Measurements from ENCODE around the gene DGKI.
"Not testable (repeated sequence)": the region's sequence is repeated elsewhere in the genome, so short reads cannot be mapped to it uniquely, and the experiment has no call there.

The DGKI gene

DNA sequence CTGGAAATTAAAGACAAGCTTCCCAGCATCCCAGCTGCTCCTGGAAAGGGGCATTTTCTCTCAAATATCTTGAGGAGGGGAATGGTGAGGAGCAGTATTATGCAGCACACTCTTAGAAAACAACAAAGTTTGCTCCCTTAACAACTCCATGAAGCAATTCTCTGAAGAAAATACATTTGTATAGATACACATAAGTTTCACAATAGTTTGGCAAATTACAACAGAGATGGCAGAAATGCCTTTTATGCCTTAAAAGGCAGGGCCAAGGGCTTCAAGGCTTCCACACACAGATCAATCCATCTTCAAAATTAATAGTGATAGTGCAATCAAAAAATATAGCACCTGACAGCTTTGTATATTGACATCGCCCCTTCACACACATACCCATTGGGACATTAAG, 12.2 kb downstream of the DGKI start:
- DNase-seq, result no peak

DNA sequence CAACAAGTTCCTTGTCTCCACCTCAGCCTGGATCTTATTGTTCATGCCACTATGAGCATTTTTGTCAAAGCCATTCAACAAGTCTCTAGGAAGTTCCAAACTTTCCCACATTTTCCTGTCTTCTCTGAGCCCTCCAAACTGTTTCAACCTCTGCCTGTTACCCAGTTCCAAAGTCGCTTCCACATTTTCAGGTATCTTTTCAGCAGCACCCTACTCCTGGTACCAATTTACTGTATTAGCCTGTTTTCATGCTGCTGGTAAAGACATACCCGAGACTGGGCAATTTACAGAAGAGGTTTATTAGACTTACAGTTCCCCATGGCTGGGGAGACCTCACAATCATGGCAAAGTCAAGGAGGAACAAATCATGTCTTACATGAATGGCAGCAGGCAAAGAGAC, 13.8 kb downstream of the DGKI start:
- not testable (repeated sequence) for DNase-seq

DNA sequence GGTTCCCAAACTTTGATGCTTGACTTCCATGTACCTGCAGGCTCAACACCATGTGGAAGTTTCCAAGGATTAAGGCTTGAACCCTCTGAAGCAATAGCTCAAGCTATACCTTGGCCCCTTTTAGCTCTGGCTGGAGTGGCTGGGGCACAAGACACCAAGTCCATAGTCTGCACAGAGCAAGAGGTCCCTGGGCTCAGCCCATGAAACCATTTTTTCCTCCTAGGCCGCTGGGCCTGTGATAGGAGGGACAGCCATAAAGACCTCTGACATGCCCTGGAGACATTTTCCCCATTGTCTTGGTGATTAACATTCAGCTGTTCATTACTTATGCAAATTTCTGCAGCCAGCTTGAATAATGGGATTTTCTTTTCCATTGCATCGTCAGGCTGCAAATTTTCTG, 14.4 kb downstream of the DGKI start:
- DNase-seq, result no peak

DNA sequence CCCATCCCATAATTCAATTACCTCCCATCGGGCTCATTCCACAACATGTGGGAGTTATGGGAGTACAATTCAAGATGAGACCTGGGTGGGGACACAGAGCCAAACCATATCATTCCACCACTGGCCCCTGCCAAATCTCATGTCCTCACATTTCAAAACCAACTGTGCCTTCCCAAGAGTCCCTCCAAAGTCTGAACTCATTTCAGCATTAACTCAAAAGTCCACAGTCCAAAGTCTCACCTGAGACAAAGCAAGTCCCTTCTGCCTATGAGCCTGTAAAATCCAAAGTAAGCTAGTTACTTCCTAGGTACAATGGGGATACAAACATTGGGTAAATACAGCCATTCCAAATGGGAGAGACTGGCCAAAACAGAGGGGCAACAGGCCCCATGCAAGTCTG, 15.2 kb downstream of the DGKI start:
- not testable (repeated sequence) for DNase-seq

DNA sequence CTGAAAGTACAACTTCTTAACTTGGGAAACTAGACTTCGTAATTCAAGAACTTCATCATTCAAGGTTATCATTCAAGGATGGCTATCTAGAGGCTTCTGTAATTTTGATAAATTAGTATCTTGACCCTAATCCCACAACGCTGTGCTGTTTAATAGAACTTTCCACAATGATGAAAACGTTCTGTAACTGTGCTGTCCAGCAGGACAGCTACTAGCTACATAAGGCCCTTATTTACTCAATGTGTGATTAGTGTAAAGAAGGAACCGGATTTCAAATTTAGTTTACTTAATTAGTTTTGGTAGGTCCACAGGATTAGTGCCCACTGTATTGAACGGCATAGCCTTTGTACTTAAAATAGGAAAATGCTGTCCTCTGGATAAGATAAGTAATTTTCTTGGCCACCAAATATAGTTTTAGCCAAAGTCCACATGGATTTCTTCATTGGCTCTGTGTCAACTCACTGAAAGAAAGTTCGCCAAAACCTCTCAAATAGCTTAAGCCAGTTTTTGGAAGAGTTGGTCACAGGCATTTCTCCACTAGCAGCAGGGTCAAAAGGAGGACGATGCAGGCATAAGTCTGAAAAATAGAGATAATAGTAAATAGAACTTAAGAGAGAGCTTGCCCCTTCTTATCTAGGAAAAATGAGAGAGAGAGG, 17.3 kb downstream of the DGKI start:
- DNase-seq, result no peak

DNA sequence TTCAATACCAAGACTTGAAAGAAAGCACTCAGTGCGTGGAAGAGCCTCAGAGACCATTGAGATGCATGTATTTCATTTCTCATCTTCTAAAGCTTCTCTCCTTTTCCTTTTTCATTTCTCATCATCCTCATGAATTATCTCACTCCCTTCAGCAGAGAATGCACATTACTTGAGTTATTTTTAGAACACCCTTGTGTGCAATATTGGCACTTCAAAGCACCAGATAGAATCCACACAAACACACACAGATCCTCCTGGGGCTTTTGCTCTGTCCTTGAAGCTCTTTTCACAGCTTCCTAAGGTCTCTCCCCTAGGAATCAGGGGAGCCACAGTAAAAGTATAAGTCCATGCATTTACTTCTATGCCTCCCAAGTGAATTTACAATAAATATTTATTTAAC, 18.3 kb downstream of the DGKI start:
- DNase-seq, result no peak

DNA sequence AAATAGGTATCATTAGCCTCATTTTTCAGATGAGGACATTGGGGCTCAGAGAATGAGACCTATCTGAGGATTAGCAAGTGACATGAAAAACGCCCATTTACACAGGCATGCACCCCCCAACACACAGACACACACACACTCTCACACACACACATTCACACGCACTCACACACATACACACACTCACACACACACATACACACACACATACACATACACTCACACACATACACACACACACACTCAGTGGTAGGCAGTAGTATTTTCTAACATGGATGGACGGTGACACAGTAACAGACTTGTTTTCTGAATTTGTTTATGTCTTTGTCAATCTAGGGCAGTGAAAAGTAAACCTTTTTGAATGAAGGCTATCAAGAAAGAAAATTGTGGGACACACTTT, 21.3 kb downstream of the DGKI start:
- no peak for DNase-seq

DNA sequence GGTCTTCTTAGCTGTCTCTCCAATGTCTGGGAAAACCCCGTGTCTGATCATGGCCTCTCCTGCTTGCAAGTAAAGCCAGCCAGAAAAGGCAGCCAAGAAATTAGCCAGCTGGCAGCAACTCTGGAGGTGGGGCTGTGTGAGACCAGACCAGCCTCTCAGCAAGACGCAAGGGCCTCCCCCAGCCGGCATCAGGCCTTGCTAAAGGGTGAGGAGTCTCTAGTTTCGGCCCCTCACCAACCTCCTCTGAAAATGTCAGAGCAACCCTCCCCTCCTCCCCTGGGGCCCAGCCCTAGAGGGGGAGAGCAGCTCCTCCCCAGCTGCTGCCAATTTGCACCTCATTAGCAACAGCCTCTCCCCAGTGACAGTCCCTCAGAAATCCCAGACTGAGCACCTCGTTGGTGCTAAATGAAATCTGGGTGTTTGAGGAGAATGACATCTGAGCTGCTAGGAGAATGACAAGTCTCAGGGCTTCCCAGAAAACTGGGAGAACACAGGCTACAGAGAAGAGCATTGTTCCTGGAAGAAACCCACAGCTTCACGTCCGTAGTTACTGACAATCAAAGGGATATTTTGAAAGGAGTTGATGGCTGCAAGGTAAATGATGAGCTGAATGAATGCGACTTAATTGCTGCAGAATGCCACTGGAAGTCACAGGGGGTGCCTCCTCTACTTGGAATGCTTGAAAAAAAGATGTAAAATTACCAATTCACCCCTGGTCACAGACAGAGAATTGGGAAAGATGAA, 25.9 kb downstream of the DGKI start:
- DNase-seq, result no peak

DNA sequence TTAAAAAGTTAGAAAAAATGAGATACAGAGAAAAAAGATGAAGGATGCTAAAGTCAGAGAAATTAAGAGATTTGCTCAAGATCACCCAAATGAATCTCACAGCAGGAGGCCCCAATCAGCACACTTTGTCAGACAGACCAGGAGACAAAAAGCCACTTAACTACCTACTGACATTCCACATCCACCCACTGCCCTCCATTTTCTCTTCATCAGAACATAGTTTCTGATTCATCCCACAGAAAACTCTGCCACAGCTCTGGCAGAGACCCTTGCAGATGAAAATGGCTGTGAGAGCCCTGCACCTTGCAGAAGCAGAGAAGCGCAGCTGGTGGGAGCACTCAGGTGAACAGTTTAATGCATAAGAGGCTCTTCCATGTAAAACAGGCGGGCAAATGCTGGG, 26.6 kb downstream of the DGKI start:
- DNase-seq, result no peak

DNA sequence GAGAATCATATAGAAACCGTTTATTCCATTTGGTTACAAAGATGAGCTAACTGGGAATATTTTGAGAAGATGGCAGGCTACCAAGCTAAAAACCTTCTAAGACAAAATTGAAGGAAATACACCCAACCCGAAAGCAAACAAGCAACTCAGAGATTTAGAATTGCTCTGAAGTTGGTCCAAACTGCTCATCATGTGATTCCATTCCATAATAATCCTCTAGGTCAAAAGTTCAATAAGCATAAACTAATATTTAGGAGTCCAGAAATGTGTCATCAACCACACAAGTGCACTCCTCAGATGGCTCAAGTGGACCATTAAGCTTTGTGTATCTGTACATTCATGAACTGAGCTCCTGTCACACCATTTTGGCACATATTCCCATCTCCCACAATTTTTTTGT, 28.7 kb downstream of the DGKI start:
- no peak for DNase-seq

DNA sequence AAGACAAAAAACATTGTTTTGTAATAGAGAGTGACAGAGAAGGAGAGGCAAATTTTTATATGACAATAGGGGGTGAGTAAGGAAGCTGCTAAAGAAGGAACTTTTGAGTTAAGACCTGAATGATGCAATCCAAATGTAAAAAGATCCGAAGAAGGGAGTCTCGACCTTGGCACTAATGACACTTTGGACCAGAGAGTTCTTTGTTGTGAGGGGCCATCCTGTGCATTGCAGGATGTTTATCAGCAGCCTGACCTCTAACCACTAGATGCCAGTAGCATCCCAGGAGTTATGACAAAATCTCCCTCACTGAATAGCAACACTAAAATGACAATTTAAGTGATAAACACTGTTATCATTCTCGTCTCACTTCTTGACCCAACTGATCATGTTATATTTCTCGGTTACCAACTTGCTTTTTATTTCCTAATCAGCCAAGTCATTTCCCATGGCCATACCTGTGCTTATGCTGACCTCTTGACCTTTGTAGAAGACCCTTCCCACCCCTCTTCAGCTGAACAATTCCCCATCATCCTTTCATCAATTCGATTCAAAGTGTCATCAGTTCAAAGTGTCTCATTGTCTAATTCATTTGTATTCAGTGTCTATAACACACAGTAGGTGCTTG, 30.0 kb downstream of the DGKI start:
- DNase-seq, result no peak

DNA sequence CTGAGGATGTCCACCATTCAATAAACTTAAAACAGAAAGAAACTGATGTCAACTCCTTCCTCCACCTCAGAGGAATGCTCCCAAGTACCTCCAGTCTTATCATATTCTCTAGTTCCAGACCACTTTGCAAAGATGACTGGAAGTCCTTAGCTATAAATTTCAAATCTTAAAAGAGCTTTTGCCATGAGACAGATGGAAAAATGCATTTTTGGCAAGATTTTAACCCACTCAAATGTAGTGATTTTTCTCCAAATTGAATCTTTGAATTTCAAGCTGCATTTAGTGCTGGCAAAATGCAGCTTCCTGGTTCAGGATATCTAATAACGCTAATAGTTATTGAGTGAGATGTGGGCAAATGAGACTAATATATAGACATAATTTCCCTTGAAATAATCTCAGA, 33.2 kb downstream of the DGKI start:
- no peak for DNase-seq

DNA sequence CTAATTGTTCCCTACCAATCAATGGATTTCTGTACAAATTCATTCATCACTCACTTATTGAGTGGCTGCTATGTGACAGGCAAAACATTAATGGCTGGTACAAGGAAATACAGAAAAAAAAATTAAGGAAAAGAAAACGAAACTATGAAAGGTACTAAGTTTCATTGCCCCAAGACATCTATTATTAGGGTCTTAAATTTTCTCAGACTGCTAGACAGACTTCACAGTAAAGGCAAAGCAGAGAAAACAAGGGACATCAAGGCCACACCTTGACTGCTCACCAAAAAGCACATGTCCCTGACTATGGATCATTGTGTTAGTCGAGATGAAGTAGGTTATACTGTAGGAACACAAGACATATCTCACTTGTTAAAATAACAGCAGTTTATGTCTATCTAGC, 36.5 kb downstream of the DGKI start:
- no peak for DNase-seq

DNA sequence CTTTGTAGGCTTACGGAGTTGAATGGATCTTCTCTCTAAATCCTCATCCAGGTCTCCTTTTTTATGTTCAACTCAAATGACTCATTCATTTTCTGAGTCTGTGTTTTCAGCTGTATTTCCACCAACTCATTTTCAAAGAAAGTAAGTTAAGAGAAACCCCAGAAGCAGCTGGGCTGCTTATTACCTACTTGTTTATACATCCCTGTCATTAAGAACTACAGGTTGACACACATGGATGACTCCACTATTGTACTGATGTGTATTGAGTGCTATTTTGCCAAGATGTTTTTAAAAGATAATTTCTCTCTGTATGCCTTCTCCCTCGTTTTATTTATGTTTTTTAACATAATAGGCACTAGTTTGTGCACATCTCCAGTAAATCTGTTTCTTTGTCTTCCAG, 41.9 kb downstream of the DGKI start:
- no peak for DNase-seq

DNA sequence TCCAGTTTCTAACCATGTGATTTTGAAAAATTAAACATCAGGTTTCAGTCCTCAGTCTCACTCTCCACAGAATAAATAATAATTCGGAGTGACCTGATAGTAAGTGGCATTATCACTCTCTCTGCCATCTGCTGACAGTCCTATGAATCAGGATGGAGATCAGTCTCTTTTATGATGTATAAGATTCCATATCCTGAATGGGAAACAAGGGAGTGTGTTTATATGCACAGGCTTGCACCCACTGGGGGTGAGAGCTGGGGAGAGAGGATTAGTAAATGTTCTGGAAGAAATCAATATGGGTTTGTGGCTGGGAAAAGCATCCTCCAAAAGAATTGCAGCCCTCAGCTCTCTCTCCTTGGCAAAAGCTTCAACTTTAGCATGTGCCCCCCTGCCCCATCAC, 45.3 kb downstream of the DGKI start:
- no peak for DNase-seq

DNA sequence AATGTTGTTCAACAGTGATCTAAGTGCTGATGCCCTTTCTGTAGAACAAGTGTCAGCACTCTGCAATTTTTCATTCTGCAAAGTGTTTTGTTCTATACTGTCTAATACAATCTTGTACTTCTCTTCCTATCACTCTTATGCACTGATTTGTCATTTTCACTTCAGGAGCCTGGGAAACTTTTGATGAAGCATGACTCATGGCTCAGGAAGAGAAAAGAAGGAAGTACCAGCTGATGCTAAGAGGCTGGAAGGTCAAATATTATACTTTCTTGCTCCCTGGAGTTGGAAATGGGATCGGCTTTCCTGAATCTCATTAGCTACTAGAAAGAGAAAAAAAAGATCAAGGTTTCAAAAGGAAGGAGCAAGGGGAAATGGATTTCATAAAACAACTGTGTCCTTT, 45.8 kb downstream of the DGKI start:
- no peak for DNase-seq

DNA sequence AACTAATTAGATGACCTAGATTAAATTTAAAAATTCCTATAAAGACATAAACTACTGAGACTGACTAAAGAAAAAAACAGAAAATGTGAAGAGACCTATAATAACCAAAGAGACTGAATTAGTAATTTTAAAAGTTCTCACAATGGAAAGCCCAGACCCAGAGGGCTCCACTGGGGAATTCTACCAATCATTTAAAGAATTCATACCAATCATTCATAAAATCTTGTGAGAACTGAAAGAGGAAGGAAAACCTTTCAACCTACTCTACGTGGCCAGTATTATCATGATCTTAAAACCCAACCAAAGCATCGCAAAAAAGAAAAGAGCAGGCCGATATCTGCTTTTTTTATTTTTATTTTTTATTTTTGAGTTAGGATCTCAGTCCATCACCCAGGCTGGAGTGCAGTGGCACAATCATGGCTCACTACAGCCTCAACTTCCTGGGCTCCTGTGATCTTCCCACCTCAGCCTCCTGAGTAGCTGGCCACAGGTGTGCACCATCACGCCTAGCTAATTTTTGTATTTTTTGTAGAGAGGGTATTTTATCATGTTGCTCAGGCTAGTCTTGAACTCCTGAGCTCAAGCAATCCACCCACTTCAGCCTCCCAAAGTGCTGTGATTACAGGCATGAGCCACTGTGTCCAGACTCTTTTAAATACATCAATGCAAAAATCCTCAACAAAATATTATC, 48.6 kb downstream of the DGKI start:
- DNase-seq, result no peak

DNA sequence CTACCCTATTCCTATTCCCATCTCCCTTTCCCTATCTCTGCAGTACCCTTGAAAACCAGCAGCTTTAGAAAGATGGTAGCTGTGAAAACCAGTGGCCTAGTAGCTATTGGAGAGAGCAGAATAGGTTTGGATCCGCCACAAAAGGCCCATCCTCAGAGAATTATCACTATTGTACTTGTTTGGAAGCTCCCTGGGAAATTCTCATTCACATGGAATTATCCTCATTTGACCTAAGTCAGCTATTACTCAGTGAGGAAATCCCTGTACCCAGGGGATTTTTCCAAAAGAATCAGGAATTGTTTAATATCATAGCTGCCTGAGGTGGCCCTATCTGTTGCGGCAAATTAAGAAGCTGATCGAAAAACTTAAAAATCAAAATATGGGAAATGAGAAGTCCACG, 51.6 kb downstream of the DGKI start:
- DNase-seq, result no peak

DNA sequence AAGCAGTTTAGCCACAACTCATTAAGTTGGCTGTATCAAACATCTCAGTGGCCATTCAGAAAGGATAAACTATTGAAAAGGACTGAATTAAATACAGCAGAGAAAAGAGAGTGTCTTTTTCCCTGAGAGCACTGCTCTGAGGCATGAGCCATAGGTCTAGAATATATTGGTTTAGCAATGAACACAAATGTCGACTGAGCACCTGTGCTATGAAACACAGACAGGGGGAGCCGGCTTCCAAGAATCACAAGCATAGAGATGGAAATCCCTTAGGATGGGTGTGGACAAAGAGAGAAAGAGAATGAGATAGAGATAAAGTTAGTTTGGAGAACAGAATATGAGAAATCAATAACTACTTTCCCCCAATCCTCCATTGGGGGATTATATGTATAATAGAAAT, 54.8 kb downstream of the DGKI start:
- no peak for DNase-seq

DNA sequence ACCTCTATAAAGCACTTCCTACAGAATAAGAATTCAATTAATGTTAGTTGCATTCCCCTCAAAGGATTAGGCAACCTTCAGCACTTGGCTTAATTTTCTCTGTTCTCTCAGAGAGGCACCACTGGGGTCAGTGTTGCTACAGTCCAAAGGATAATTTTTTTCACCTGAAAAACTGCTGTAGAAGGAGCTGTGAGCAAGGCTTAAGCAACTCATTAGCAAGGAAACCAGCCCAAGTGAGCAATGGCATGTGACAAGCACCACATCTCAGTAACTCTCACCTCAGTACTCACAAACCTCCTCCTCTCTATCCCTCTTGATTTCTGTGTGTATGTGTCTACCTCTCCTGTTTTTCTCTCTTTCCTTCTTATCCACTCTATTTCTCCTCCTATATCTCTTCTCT, 55.9 kb downstream of the DGKI start:
- no peak for DNase-seq

DNA sequence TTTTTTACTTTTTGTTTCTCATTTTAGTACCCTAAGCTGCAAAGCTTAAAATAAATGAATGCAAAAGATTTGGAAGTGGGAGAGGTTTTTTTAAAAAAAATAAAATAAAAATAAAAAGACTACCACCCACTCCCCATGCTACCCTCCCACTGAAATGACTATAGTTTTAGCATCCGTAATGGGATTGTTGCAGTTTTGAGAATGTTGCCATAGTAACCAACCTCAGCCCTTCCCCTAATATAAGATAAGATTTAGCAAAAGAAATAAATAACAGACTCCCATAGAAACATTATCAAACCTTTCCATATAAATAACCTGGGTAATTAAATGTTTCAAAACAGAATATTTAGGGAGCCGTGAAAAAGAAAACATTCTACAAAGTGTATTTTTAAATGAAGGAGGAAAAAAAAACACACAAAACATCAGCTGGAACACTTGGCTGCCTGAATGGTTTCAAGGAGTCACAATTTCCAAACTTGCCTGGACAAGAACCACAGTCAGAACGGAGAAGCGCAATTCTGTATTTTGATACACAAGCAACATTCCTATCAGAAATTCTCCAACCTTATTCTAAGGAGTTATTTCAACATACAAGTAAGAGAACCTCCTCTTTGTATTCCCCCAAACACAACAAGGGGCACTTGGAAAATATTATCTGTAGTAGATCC, 57.4 kb downstream of the DGKI start:
- no peak for DNase-seq

DNA sequence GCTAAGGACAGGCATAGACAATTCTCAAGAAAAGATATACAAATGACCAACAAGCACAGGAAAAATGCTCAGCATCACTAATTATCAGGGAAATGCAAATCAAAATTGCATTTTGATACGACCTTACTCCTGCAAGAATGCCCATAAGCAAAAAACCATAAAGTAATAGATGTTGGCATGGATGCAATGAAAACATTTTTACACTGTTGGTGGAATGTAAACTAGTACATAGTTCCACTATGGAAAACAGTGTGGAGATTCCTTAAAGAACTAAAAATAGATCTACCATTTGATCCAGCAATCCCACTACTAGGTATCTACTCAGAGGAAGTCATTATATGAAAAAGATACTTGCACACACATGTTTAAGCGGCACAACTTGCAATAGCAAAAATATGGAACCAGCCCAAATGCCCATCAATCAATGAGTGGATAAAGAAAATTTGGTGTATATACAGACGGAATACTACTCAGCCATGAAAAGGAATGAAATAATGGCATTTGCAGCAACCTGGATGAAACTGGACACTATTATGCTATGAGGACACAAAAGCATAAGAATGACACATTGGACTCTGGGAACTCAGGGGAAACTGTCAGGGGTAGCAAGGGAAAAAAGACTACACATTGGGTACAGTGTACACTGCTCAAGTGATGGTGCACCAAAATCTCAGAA, 59.3 kb downstream of the DGKI start:
- no peak for DNase-seq

DNA sequence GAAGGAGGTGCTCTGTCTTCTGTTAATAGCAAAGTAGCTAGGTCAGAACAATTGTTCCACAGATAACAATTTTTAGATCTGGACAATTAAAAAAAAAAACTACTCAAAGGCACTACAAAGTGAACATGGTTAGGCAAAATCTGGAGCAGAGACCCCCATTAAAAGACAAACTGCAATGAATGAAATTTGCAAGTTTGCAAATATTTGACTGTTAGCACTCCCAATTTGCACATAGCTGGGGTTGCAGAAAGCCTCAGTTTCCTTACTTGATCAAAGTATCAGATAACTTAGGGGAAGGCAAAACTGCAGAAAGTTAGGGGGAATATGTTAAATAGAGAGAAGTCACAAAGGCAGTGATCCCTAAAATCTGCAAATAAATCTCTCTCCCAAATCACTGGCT, 68.3 kb downstream of the DGKI start:
- DNase-seq, result no peak
